GM19452 (cell line): ENCODE results near the gene AQP4.

Experiments
- ATAC-seq: cut with Tn5 transposase; IDR thresholded peaks from one replicate; pipeline ENCODE4 v1.9.1; 2021; ENCODE audit not compliant: unreplicated experiment

Gene AQP4

DNA sequence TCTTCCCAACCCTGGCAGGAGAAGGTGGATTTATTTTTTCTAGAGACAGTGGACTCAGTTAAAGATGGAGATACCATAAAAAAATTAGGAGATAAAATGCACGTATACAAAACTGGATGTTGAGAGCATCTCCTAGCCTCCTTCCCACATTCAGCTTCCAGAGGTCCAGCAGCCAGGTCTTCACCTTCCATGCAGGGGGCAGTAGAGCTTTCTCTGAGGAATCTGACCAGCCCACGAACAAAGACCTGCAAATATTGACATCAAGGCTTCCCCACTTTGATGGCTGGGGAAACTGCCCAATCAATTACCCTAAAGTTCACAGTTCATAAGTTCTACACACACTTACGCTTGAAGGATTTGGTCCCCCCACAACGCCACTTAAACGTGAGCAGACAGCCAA is 24.5 kb downstream of the AQP4 start:
- no peak for ATAC-seq

DNA sequence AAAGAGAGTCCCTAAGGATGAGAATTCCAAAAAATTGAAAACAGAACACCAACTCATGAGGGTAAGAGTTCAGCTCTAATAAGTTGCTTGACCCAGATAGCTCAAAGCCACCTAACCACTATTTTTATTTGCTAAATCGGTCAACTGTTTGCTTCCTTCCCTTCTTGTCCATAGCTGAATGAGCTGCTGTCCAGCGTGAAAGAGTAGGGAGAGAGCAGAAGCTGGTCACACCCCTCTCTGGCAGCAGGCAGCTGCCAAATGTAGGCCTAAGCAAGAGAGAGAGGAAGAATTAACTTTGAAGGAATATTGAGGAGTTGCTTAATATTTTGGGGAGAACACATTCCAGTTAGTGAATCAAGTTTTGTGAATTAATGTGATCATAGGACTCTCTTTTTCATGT is 25.9 kb downstream of the AQP4 start:
- no peak for ATAC-seq

DNA sequence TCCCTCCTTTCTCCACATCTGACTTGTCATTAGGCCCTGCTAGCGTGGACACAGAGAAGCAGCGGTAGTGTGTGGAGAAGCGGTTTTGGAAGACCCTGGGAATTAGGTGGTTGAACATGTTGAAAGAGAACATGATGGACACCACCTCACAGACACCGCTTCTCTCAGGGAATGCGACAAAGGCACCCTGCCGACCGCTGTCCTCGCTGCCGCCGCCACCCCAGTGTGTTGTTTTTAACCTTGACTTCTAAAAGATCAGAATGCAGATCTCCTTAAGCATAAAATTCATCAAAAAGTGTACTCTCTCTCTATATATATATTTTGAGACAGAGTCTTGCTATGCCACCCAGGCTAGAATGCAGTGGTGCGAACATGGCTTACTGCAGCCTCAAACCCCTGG is 33.2 kb downstream of the AQP4 start:
- ATAC-seq = no peak

DNA sequence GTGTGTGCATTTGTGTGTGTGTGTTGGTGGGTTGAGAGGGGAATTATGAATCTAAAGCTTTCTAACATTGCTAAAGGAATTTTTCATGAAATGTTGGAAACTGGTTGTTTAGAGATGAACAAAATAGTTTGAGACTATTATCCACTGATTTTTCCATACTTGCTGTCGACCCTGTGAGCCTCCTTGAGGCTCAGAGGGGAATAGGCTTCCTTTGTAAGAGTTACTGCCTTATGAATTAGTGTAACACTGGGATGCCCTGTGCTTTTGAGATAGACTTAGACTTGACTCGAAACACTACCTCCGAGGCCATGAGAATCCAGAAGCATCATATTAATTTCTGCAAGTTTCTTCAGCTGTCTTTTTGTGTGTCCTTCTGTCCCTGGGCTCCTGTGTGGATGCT is 37.9 kb downstream of the AQP4 start:
- no peak for ATAC-seq

DNA sequence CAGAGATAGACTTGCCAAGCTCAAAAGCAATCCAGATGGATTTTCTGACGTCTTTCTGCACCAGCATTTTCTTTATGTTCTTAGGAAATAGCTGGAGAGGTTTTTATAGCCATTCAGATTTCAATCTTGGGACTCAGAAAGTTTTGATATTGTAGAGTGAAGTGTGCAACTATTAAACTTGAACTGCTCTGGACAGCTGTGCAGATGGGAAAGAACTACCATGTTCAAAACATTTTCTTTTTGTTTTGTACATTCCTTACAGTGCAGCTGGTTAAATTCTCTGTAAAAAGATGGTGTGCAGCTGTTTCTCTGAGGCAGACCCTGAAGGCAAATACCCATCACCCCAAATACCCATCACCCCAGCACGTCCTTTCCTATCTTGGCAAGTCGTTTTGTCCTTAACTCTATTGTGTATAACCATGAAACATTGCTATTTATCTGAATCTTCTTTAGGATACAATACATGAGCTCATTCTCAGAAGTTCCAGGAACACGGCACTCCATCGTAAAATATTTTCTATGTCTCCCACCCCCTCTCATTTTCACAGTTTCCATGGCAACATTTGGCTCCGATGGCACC is 38.8 kb downstream of the AQP4 start:
- ATAC-seq = no peak

DNA sequence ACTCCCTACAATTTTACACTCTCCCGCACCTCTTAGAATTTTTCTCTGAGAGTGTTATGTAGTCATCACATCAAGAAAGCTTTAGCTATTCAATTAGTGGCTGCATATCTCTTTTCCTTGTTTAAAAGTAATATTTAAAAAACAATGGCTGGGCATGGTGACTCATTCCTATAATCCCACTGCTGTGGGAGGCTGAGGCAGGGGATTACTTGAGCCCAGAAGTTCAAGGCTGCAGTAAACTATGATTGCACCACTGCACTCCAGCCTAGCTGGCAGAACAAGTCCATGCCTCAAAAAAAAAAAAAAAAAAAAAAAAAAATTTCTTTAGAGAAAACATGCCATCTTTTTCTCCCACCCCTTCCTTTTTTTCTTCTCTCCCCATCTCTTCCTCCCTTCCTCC is 44.3 kb downstream of the AQP4 start:
- no peak for ATAC-seq

DNA sequence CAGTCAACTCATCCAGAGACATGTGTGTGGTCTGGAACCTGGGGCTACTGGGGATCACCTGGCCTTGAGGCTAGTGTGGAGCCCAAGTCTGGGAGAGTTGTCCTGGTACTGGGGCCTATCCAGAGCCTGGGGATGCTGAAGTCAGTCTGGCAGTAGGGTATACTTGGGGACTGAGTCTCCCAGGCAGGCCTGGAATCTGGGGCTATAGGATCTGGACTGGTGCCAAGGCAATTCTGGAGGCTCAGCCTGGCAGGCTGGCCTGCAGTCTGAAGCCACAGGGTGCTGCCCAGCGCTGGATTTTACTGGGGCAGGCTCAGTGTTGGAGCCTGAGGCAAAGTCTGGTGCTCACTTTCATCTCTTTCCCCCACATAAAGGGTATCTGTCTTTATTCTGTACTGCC is 46.5 kb downstream of the AQP4 start:
- no peak for ATAC-seq

DNA sequence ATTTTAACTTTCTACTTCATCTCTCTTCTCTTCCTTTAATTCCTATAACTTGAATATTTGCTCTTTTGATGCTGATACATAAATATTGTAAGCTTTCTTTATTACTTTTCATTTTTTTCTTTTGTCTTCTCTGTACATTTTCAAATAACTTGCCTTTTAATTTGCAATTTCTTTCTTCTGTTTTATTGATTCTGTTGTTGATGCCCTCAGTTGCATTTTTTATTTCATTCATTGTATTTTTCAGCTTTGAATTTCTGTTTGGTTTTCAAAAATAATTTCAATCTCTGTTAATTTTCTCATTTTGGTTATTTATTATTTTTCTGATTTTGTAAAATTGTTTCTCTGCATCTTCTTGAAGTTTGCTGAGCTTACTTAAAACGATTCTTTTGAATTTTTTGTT is 47.0 kb downstream of the AQP4 start:
- no peak for ATAC-seq

DNA sequence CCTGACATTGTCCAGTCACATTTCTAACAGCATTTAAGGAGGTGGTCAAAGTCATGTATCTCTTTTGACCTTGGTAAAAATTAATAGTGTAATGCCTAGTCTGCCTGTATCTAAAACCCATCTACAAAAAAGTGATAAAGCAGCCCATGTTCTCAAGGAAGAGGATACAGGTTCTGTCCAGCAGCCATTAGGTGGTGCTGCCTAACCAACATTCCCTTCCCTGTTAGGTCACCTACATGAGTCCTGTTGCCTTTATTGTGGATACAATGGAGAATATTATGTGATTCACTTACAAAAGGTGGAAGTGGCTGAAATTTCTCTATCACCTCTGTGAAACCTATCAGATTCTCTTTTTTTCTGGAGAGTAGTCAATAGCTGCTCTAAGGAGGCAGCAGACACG is 52.5 kb downstream of the AQP4 start:
- ATAC-seq = no peak

DNA sequence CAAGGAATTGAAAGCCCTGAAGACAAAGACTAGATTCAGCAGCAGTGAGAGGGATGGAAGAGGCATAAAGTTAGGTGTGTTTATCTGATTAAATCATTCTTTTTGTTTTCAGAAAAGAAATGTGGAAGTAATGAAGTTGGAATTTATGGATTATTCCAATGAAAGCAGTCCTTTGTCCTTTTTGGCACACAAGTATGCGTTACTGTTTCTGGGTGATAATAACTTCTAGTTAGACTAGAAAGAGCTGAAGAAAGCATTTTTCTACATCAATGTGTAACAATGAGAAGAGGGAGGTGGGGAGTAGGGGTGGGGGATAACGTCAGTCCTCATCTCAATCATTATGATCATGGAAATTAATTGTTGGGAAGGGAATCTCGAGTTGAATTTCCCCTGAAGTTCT is 53.0 kb downstream of the AQP4 start:
- ATAC-seq = no peak

DNA sequence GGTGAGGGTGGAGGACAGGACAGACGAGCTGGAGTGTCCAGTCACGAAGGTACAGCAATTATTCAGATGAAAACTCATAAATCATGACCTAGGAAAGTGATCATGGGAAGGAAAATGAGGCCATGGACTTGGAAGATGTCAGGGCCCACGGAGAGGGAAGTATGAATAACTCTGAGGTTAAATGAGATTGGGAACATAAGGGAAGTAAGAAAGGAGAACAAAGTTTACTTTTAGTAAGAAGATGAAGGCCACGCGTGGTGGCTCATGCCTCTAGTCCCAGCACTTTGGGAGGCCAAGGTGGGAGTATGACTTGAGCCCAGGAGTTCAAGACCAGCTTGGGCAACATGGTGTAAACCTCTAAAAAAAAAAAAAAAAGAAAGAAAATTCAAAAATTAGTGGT is 56.2 kb downstream of the AQP4 start:
- no peak for ATAC-seq

DNA sequence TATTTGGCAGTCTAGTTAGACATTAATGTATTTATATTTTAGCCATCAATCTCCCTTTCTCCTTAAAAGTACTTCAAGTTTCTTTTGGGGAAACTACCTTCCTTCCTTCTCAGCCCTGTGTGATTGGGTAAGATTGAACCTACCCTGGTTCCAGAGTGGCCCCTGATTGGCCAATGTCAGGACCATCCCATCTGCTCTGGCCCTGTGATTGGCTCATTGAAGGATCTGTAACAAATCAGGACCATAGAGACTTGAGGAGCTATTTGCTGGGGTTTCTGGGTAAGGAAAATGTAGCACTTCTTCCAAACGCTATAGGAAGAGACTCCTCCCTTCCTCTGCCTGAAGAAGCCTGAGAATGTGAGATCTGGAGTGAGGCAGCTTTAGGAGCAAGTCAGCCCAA is 59.3 kb downstream of the AQP4 start:
- ATAC-seq = no peak

DNA sequence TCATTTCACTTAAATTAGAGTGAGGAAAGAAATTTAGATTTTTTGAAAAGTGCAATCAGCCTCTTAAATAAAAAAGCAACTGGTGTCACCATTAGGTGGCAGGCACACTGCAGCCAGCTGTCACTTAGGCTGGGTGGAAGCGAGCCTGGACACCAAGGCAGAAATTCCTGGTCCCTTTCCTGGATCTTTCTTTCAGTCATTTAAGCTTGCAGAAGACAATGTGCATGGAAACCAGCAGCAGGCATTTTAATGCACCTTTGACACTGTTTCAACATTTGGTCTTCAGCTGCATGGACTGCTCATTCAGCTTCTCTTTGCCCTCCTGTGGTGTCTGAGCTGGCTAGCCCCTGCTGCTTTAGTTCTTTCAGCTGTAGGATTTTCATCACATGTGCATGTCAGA is 61.0 kb downstream of the AQP4 start:
- no peak for ATAC-seq

DNA sequence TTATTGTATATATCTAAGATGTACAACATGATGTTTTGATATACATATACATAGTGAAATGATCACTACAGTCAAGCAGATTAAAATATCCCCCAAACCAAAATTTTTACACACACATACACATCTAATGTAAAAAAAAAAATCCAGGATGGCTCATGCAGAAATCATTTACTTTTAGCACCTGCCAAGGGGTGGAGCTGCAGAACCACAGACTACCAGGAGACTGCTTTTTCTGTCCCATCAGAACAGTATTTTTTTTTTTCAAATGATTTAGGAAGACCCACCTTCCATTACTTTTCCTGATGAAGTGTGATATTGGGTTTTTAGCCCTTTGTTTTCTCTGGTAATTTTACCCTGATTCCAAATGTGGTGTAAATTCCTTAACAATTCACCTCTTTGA is 61.9 kb downstream of the AQP4 start:
- no peak for ATAC-seq

DNA sequence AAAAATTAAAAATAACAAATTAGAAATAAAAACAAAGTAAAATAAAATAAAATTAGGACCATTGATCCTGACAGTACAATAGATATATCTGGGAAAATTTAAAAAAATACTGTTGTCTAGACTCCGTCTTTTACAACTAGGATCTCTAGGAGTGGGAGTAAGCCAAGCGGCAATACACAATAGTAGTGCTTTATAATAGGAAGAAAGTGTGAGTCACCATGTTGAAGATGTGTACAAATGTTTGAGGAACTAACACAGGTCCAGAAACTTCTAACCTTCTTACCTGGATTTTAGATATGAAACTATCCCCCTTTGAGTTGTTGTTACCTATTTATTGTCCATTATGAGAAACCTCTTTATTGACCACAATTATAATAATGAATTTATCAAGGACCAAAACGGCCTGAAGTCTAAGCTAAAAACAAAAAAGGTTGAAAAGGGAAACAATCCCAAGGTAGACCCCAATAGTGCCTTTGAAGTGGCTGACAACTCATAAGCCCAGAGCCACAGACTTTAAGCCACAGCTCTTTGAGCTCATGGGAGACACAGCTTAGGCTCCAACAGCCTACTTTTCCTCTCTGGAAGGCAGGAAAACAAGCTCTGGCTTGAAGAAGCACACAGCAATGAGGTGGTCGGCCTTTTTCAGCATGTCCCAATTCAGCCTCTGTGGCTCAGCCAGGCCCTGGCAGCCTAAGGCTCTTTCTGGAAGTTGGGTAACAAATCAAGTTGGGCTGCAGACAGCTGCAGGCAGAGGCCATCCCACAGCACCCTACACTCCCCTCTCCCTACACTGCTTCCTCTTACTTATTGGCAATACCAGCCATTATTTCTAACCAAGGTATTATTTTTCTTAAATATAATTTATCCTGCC is 62.9 kb downstream of the AQP4 start:
- ATAC-seq = no peak
